NT2/D1 (cell line): ENCODE measurements around the gene FRMD4A.

Experiments
- SUZ12 ChIP-seq: IDR thresholded peaks from 2 replicates; pipeline ENCODE4 v1.6.1; 2011; ENCODE audit not compliant: insufficient read length, insufficient read depth; ENCODE audit errors: extremely low read depth
- YY1 ChIP-seq: IDR thresholded peaks from 2 replicates; pipeline ENCODE4 v1.6.1; 2011; ENCODE audit not compliant: insufficient read length, insufficient read depth
- ZNF274 ChIP-seq: IDR thresholded peaks from 2 replicates; pipeline ENCODE4 v1.6.1; 2011; ENCODE audit warnings: mild to moderate bottlenecking, low read depth, low read length

GRCh38 chr10:14254368-14254767, 76.4 kb downstream of the FRMD4A start:
- no peak for TF ChIP-seq ZNF274
- no peak for TF ChIP-seq YY1
- TF ChIP-seq SUZ12 = no peak
